Mucosa of stomach (tissue), 1 donor: ENCODE measurements around the gene HEXB.
A peak's percentile ranks its signal among the peaks of the same experiment; 100 is the strongest.

Source experiments
- H3K27me3 ChIP-seq: one replicate; pipeline ENCODE4 v1.7.0; 2013; ENCODE audit warnings: mild to moderate bottlenecking, low read length; ENCODE audit not compliant: control insufficient read depth, insufficient read depth
- H3K36me3 ChIP-seq: one replicate; pipeline ENCODE4 v1.7.0; 2013; ENCODE audit warnings: low read length; ENCODE audit not compliant: control insufficient read depth, insufficient read depth
- H3K4me1 ChIP-seq: one replicate; pipeline ENCODE4 v1.7.0; 2013; ENCODE audit warnings: mild to moderate bottlenecking, low read length; ENCODE audit not compliant: control insufficient read depth, insufficient read depth
- H3K4me3 ChIP-seq: one replicate; pipeline ENCODE4 v1.7.0; 2013; ENCODE audit warnings: low read length
- H3K9ac ChIP-seq: one replicate; pipeline ENCODE4 v1.7.0; 2013; ENCODE audit warnings: mild to moderate bottlenecking, low read length, moderate library complexity
- H3K9me3 ChIP-seq: one replicate; pipeline ENCODE4 v1.7.0; 2013; ENCODE audit warnings: mild to moderate bottlenecking, low read length, moderate library complexity; ENCODE audit not compliant: control insufficient read depth
- donor health status: Pancreatic carcinoma.

HEXB gene

DNA sequence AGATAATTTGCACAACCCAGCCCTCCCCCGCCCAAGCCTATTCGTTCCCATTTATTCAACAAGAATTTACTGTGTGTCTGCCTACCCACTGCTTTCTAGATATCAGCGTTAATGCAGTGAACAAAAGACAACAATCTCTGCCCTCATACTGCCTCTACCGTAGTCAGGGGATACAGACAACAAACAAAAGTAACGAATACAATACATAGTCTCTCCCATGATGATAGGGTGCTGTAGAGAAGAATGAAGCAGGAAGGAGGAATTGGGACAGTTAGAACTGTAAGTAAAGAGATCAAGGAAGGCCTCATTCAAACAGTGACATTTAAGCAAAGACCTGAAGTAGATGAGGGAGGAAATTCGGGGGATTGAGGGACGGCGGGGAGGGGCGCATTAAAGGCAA, 80.2 kb downstream of the HEXB start:
- Histone ChIP-seq H3K4me3 (no peak overlapping the region), H3K36me3 (peaks cover 3% of the 10 kb centered on the region), H3K9me3 (no peaks in the 10 kb centered on the region), H3K4me1 (peaks cover 36% of the 10 kb centered on the region), H3K9ac (peak overlapping the region; percentile 87), H3K27me3 (no peaks in the 10 kb centered on the region)

DNA sequence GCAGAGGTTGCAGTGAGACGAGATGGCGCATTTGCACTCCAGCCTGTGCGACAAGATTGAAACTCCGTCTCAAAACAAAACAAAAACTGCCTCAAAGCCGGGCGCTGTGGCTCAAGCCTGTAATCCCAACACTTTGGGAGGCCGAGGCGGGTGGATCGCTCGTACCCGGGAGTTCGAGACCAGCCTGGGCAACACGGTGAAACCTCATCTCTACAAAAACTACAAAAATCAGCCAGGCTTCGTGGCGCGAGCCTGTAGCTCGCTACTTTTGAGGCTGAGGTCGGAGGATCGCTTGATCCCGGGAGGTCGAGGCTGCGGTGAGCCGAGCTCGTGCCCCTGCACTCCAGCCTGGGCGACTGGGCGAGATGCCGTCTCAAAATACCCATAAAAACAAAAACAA, 80.9 kb downstream of the HEXB start:
- Histone ChIP-seq H3K9me3 (no peaks in the 10 kb centered on the region), H3K9ac (peak overlapping the region; percentile 87), H3K4me3 (peak overlapping the region; percentile 95), H3K4me1 (peaks cover 29% of the 10 kb centered on the region), H3K27me3 (no peaks in the 10 kb centered on the region), H3K36me3 (no peaks in the 10 kb centered on the region)

DNA sequence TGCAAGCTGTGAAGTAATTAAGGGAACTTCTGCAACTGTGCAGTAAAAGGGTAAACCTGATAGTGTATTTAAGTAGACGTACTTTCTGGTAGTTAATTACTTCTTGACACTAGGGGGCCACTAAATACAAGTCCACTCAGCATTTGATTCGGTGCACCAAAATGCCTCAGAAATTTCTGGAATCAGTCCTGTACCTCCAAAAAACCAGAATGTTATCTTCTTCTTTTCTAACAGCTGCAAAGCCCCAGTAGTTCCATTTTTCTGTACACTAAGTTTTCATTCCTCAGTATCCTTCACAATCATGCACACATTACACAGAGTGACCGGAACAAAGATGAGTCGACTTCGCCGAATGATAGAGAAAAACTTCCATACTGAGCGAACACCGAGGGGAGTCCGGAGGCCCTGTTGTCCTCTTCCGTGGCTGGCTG, 81.4 kb downstream of the HEXB start:
- H3K36me3 ChIP-seq = no peaks in the 10 kb centered on the region
- peak overlapping the region; percentile 87 for H3K9ac ChIP-seq
- H3K27me3 ChIP-seq = no peaks in the 10 kb centered on the region
- peak overlapping the region; percentile 95 for H3K4me3 ChIP-seq
- H3K9me3 ChIP-seq = no peaks in the 10 kb centered on the region
- peaks cover 24% of the 10 kb centered on the region for H3K4me1 ChIP-seq

DNA sequence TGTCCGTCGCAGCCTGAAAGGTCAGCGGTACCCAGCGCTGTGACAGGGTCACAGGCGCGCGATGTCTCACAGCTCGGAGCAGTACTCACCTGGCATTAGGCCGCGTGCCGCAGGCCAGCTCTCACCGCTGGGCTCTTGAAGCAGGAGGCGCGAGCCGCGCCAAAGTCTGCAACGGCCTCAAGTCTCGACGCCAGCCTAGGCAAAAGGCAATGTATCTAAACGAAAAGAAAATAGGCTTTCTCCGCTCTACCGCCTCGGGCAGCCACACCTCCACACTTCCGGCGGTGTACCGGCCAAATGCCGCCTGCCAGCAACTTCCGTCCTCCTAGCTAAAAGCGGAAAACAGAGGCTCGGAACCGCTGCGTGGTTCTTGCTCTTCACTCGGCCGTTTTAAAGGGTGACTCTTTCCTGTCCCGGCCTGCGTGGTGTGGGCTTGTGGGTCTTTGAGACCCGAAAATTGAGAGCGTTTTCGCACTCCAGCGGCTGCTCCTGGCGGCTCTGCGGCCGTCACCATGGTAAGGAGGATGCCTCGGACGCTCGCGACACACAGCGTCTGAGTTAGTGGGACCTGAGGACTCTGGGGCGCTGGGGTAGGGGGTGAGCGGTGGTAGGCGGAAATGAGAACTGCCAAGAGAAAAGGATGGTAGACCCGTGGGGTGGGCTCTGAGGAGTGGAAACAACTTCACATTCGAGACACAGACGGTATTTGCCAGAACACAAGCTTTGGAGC, 82.0 kb downstream of the HEXB start, which contains the start of the genes GFM2 and NSA2:
Gene GFM2, minus strand, starts transcription at position 269 of the 730 bp plus-strand sequence. CDS start 3,375 bp downstream, outside the sequence.
Gene NSA2, plus strand, starts transcription at position 401 of the 730 bp plus-strand sequence. Its CDS starts 112 bp downstream, at position 513.
- Histone ChIP-seq H3K4me1 (peaks cover 23% of the 10 kb centered on the region), H3K27me3 (no peaks in the 10 kb centered on the region), H3K9me3 (no peaks in the 10 kb centered on the region), H3K4me3 (peak within 1 kb of the TSS; percentile 95), H3K9ac (peak within 1 kb of the TSS; percentile 87), H3K36me3 (no peaks in the 10 kb centered on the region)

DNA sequence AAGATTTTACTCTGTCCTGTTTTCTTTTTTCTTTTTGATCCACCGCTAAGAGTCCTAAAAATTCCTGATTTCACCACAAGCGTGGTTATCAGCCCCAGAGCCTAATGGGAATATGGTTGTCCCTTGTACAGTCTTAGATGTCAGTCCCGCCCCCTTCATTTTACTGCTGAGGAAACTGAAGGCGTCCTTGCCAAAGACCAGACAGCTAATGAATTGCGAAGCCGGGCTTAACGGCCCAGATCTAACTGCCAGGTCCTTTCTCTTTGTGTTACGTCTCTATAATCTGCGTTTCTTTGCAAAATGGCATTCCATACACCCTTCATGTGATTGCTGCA, 82.5 kb downstream of the HEXB start:
- peaks cover 18% of the 10 kb centered on the region for H3K4me1 ChIP-seq
- H3K27me3 ChIP-seq = no peaks in the 10 kb centered on the region
- peaks cover 2% of the 10 kb centered on the region for H3K36me3 ChIP-seq
- no peaks in the 10 kb centered on the region for H3K9me3 ChIP-seq
- peak overlapping the region; percentile 87 for H3K9ac ChIP-seq
- H3K4me3 ChIP-seq = peak overlapping the region; percentile 95
